T-cell (primary cell): Measurements from ENCODE around the gene ZNRF3. TPM values are rescaled to one million over a fixed set of nuclear protein-coding genes. Genes with fewer than 3 reads are reported as not detected.

Source experiments
- ATAC-seq, 4 experiments: fragments of 200-7000 bp in 3 of 4; fragments of 150-1000 bp in 1 of 4; cut with Tn5 transposase; replicated peaks in 1 of 4; 1 replicate in 3 of 4; 2 replicates in 1 of 4; pipeline ENCODE4 v1.10.0; 2021; ENCODE audit warnings: moderate library complexity in 3 of 4, mild to moderate bottlenecking in 2 of 4, moderate number of reproducible peaks in 1 of 4
- CTCF ChIA-PET, 2 donors: fragments of 300-600 bp; sonication (Branson Sonifier 250); formaldehyde crosslinking; loops; one replicate each; lab custom pipeline; 2022; ENCODE audit warnings: antibody characterized with exemption in 2 of 2; lab: Charles Lee
- POLR2A ChIA-PET, 2 donors: fragments of 300-600 bp; sonication (Branson Sonifier 250); formaldehyde crosslinking; loops; one replicate each; lab custom pipeline; 2022; ENCODE audit warnings: antibody characterized with exemption in 2 of 2; lab: Charles Lee
- DNase-seq, 35 experiments: peaks; one replicate each; pipeline versions ENCODE4 v3.0.0 to v3.0.0-alpha.2; 2013 to 2023
- H3K27ac ChIP-seq: one replicate; pipeline ENCODE4 v1.5.1; 2013; ENCODE audit warnings: low read length
- H3K27me3 ChIP-seq, 2 experiments: replicated peaks in 1 of 2; 1 replicate in 1 of 2; 2 replicates in 1 of 2; pipeline versions ENCODE4 v1.6.1 to v1.7.0; 2013; ENCODE audit warnings: low read length in 1 of 2, mixed read lengths in 1 of 2; ENCODE audit not compliant: control insufficient read depth in 2 of 2, insufficient read depth in 2 of 2; ENCODE audit errors: extremely low read depth in 1 of 2
- H3K36me3 ChIP-seq, 2 donors: 1 replicate in 1 of 2; 2 replicates in 1 of 2; pipeline versions ENCODE4 v1.6.1 to v1.7.0; 2013; ENCODE audit warnings: low read length in 1 of 2; ENCODE audit not compliant: control insufficient read depth in 2 of 2, insufficient read depth in 1 of 2; ENCODE audit errors: extremely low read depth in 1 of 2
- H3K4me1 ChIP-seq, 2 experiments: 1 replicate in 1 of 2; 2 replicates in 1 of 2; pipeline versions ENCODE4 v1.6.1 to v1.7.0; 2013; ENCODE audit warnings: low read length in 2 of 2, mixed read lengths in 1 of 2; ENCODE audit not compliant: insufficient read depth in 2 of 2, control insufficient read depth in 1 of 2; ENCODE audit errors: extremely low read depth in 1 of 2
- H3K4me3 ChIP-seq, 2 donors: 1 replicate in 1 of 2; 2 replicates in 1 of 2; pipeline versions ENCODE4 v1.5.1 to v1.7.0; 2013; ENCODE audit warnings: mild to moderate bottlenecking in 2 of 2, low read length in 1 of 2, moderate library complexity in 1 of 2; ENCODE audit not compliant: control insufficient read depth in 1 of 2; ENCODE audit errors: extremely low read depth in 1 of 2
- H3K9me3 ChIP-seq: 2 replicates; pipeline ENCODE4 v1.7.0; 2013
- H3K27ac Mint-ChIP-seq, 2 donors: one replicate each; pipeline ENCODE4 v1.8.0; 2020 to 2021; ENCODE audit warnings: mild to moderate bottlenecking in 2 of 2, mixed read lengths in 2 of 2
- H3K27me3 Mint-ChIP-seq, 2 donors: one replicate each; pipeline ENCODE4 v1.8.0; 2021 to 2022; ENCODE audit warnings: mixed read lengths in 2 of 2
- H3K36me3 Mint-ChIP-seq: one replicate; pipeline ENCODE4 v1.8.0; 2021; ENCODE audit warnings: mixed read lengths
- H3K4me1 Mint-ChIP-seq, 3 donors: one replicate each; pipeline ENCODE4 v1.8.0; 2020 to 2022; ENCODE audit warnings: mixed read lengths in 3 of 3, mild to moderate bottlenecking in 1 of 3
- H3K4me3 Mint-ChIP-seq, 3 donors: one replicate each; pipeline ENCODE4 v1.8.0; 2020 to 2022; ENCODE audit warnings: mild to moderate bottlenecking in 3 of 3, mixed read lengths in 3 of 3, moderate library complexity in 3 of 3
- H3K9me3 Mint-ChIP-seq, 3 donors: one replicate each; pipeline ENCODE4 v1.8.0; 2020 to 2022; ENCODE audit warnings: mixed read lengths in 3 of 3
- WGBS: methylation state at CpG from one replicate; pipeline ENCODE4 v1.1.5; 2013; ENCODE audit warnings: missing lambda C conversion rate; ENCODE audit not compliant: insufficient coverage; 5-methylcytosine and 5-hydroxymethylcytosine counted together
- total RNA-seq, 35 experiments: library from RNA in 6 of 35; stranded (reverse) in 6 of 35; fragments of 120-200 nt in 1 of 35; gene quantifications; one replicate each; pipeline versions ENCODE4 v1.2.1 to v1.2.4 and lab custom pipeline; 2013 to 2026

ZNRF3 gene
- total RNA-seq, 5 donors from 2014 or later (not counting 1 experiment from before 2014, with no cell fraction given), result 0.70 to 2.1 (median 1.1) TPM

GRCh38 chr22:29060251-29060869, 177.0 kb downstream of the ZNRF3 start:
- WGBS, result 75% methylated on average over 5 of the region's 12 CpGs
- H3K9me3 Mint-ChIP-seq, result no peaks in the 10 kb centered on the region

GRCh38 chr22:29060931-29061330, 177.6 kb downstream of the ZNRF3 start:
- CTCF ChIA-PET, result no interaction called here
- H3K36me3 Mint-ChIP-seq, result no peaks in the 10 kb centered on the region
- Histone ChIP-seq H3K9me3 (no peaks in the 10 kb centered on the region), H3K27ac (no peak overlapping the region), H3K4me1 (peaks cover 3 to 7% of the 10 kb centered on the region in 2 experiments), H3K27me3 (peaks cover 0 to 11% of the 10 kb centered on the region in 2 experiments), H3K4me3 (no peak overlapping the region), H3K36me3 (no peaks in the 10 kb centered on the region)
- DNase-seq (no peak), ATAC-seq (no peak)
- no peak overlapping the region for H3K4me3 Mint-ChIP-seq
- 65% methylated on average over 4 of the region's 7 CpGs for WGBS
- H3K27ac Mint-ChIP-seq, result no peak overlapping the region
- POLR2A ChIA-PET, result no interaction called here
- no peaks in the 10 kb centered on the region for H3K9me3 Mint-ChIP-seq
- H3K4me1 Mint-ChIP-seq, result peaks cover 8 to 11% (median 9%) of the 10 kb centered on the region in 3 donors
- H3K27me3 Mint-ChIP-seq, result peaks cover 4 to 22% of the 10 kb centered on the region in 2 donors

More at GRCh38 chr22:29060251-29060869, 177.0 kb downstream of the ZNRF3 start:
- Histone ChIP-seq H3K27me3 (peaks cover 0 to 11% of the 10 kb centered on the region in 2 experiments), H3K4me3 (no peak overlapping the region), H3K36me3 (no peaks in the 10 kb centered on the region), H3K9me3 (no peaks in the 10 kb centered on the region), H3K27ac (no peak overlapping the region), H3K4me1 (peaks cover 1 to 3% of the 10 kb centered on the region in 2 experiments)
- ATAC-seq (no peak), DNase-seq (no peak)
- Mint-ChIP-seq H3K4me1 (peaks cover 3 to 5% (median 4%) of the 10 kb centered on the region in 3 donors), H3K27ac (no peak overlapping the region), H3K27me3 (peaks cover 4 to 22% of the 10 kb centered on the region in 2 donors), H3K4me3 (no peak overlapping the region), H3K36me3 (no peaks in the 10 kb centered on the region)
- ChIA-PET CTCF (interaction anchor here in 1 of 2 donors (0.7 kb wide), 1 partner anchor 449 kb away, joined by 4 read pairs; no protein-coding TSS in a partner anchor), POLR2A (no interaction called here)

- Histone ChIP-seq H3K4me1 (peaks cover 7 to 13% of the 10 kb centered on the region in 2 experiments), H3K9me3 (no peaks in the 10 kb centered on the region), H3K27me3 (peaks cover 0 to 13% of the 10 kb centered on the region in 2 experiments), H3K27ac (no peak within 1 kb of the TSS), H3K36me3 (no peaks in the 10 kb centered on the region), H3K4me3 (no peak within 1 kb of the TSS)
- no peaks in the 10 kb centered on the region for H3K9me3 Mint-ChIP-seq
- H3K27ac Mint-ChIP-seq, result no peak within 1 kb of the TSS
- ChIA-PET CTCF (no interaction called here), POLR2A (no interaction called here)
- H3K27me3 Mint-ChIP-seq, result peaks cover 4 to 22% of the 10 kb centered on the region in 2 donors
- H3K36me3 Mint-ChIP-seq, result no peaks in the 10 kb centered on the region
- no peak for DNase-seq
- ATAC-seq, result no peak
- H3K4me3 Mint-ChIP-seq, result no peak within 1 kb of the TSS
- WGBS, result no CpG with 5 or more reads among the region's 2 CpGs
- H3K4me1 Mint-ChIP-seq, result peaks cover 13 to 19% (median 16%) of the 10 kb centered on the region in 3 donors
Observed at GRCh38 chr22:29061773-29062172, 178.4 kb downstream of the ZNRF3 start, which contains the start of gene C22orf31. Gene C22orf31, minus strand, starts transcription at chr22:29061831. Its CDS starts 39 bp downstream, at chr22:29061792.

GRCh38 chr22:29062286-29062821, 179.0 kb downstream of the ZNRF3 start:
- Mint-ChIP-seq H3K27ac (no peak overlapping the region), H3K4me1 (peaks cover 14 to 23% (median 18%) of the 10 kb centered on the region in 3 donors), H3K27me3 (peaks cover 4 to 21% of the 10 kb centered on the region in 2 donors), H3K36me3 (no peaks in the 10 kb centered on the region), H3K4me3 (no peak overlapping the region), H3K9me3 (no peaks in the 10 kb centered on the region)
- no peak overlapping the region for H3K4me3 ChIP-seq
- no peak for ATAC-seq
- ChIA-PET POLR2A (no interaction called here), CTCF (no interaction called here)
- no peak overlapping the region for H3K27ac ChIP-seq
- H3K4me1 ChIP-seq, result peaks cover 9 to 14% of the 10 kb centered on the region in 2 experiments
- DNase-seq, result no peak
- 84% methylated on average over 6 of the region's 8 CpGs for WGBS
- no peaks in the 10 kb centered on the region for H3K36me3 ChIP-seq
- H3K9me3 ChIP-seq, result no peaks in the 10 kb centered on the region
- peaks cover 0 to 14% of the 10 kb centered on the region in 2 experiments for H3K27me3 ChIP-seq

DNA sequence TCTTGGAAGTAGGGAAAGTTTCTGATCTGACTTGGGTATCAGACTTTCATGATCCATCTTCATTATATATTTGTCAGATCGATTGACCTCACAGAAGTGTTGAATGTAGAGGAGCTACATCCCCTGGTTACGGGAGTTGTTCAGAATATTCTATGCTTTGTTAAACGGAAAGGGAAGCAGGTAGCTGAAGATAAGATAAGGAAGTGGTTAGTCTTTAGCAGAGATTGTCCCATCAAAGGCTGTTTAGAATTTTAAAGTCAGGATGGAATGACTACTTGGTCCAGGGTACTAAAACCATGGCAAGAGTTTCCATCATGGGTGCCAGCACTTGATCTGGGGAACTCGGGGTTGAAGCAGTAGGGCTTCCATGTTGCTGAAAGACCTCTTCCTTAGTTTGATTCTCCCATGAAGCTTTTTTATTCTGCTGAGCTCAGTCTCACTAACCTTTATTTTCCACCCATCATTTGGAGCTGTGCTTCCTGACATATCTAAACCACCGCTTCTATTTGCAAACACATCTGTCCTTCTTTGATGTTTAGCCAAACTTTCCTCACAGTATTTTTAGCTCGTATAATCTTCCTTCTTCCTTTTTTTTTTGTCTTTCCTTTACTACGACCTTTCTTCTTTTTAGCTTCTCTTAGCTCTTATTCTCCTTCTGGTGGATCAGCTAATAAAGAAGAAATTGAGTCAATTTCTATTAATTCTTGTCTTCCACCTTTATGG, 182.3 kb downstream of the ZNRF3 start:
- Mint-ChIP-seq H3K36me3 (no peaks in the 10 kb centered on the region), H3K4me3 (peak overlapping the region in 1 of 3 donors; percentile 34), H3K27me3 (peaks cover 0 to 27% of the 10 kb centered on the region in 2 donors), H3K9me3 (no peaks in the 10 kb centered on the region), H3K27ac (no peak overlapping the region), H3K4me1 (peaks cover 14 to 23% (median 18%) of the 10 kb centered on the region in 3 donors)
- Histone ChIP-seq H3K27ac (no peak overlapping the region), H3K4me1 (peaks cover 9 to 14% of the 10 kb centered on the region in 2 experiments), H3K27me3 (peaks cover 4 to 17% of the 10 kb centered on the region in 2 experiments), H3K4me3 (no peak overlapping the region), H3K9me3 (no peaks in the 10 kb centered on the region), H3K36me3 (no peaks in the 10 kb centered on the region)
- WGBS, result 13% methylated on average over 3 of the region's 7 CpGs
- ChIA-PET CTCF (interaction anchor here (0.6 to 1.1 kb wide), 4 partner anchors 17 to 553 kb away, joined by 3 to 6 read pairs (median 4); no protein-coding TSS in a partner anchor), POLR2A (interaction anchor here in 1 of 2 donors (0.6 kb wide), 1 partner anchor 17 kb away, joined by 3 read pairs; no protein-coding TSS in a partner anchor)
- ATAC-seq (peak in 3 of 4 experiments; percentile 30 to 72 (median 70)), DNase-seq (peak in 1 of 35 experiments; percentile 9)

GRCh38 chr22:29069463-29069862, 186.1 kb downstream of the ZNRF3 start:
- H3K27me3 Mint-ChIP-seq, result peaks cover 12 to 36% of the 10 kb centered on the region in 2 donors
- H3K36me3 Mint-ChIP-seq, result no peaks in the 10 kb centered on the region
- ATAC-seq (no peak), DNase-seq (no peak)
- no peak overlapping the region for H3K27ac Mint-ChIP-seq
- peaks cover 38 to 46% (median 40%) of the 10 kb centered on the region in 3 donors for H3K4me1 Mint-ChIP-seq
- no peak overlapping the region for H3K4me3 Mint-ChIP-seq
- no peaks in the 10 kb centered on the region for H3K9me3 Mint-ChIP-seq
- Histone ChIP-seq H3K9me3 (no peaks in the 10 kb centered on the region), H3K27ac (no peak overlapping the region), H3K4me3 (no peak overlapping the region), H3K36me3 (no peaks in the 10 kb centered on the region), H3K4me1 (peaks cover 26 to 39% of the 10 kb centered on the region in 2 experiments), H3K27me3 (peaks cover 4 to 50% of the 10 kb centered on the region in 2 experiments)
- ChIA-PET POLR2A (no interaction called here), CTCF (interaction anchor here in 1 of 2 donors (1.0 kb wide), 1 partner anchor 260 kb away, joined by 3 read pairs; no protein-coding TSS in a partner anchor)
- 46% methylated on average over 2 of the region's 4 CpGs for WGBS
